Mucosa of stomach (tissue), 1 donor: Measurements from ENCODE around the gene ADNP.

Experiments used
- H3K27me3 ChIP-seq: one replicate; pipeline ENCODE4 v1.7.0; 2013; ENCODE audit warnings: mild to moderate bottlenecking, low read length; ENCODE audit not compliant: control insufficient read depth, insufficient read depth
- H3K36me3 ChIP-seq: one replicate; pipeline ENCODE4 v1.7.0; 2013; ENCODE audit warnings: low read length; ENCODE audit not compliant: control insufficient read depth, insufficient read depth
- H3K4me1 ChIP-seq: one replicate; pipeline ENCODE4 v1.7.0; 2013; ENCODE audit warnings: mild to moderate bottlenecking, low read length; ENCODE audit not compliant: control insufficient read depth, insufficient read depth
- H3K4me3 ChIP-seq: one replicate; pipeline ENCODE4 v1.7.0; 2013; ENCODE audit warnings: low read length
- H3K9ac ChIP-seq: one replicate; pipeline ENCODE4 v1.7.0; 2013; ENCODE audit warnings: mild to moderate bottlenecking, low read length, moderate library complexity
- H3K9me3 ChIP-seq: one replicate; pipeline ENCODE4 v1.7.0; 2013; ENCODE audit warnings: mild to moderate bottlenecking, low read length, moderate library complexity; ENCODE audit not compliant: control insufficient read depth
- donor health status: Pancreatic carcinoma.

Gene ADNP

DNA sequence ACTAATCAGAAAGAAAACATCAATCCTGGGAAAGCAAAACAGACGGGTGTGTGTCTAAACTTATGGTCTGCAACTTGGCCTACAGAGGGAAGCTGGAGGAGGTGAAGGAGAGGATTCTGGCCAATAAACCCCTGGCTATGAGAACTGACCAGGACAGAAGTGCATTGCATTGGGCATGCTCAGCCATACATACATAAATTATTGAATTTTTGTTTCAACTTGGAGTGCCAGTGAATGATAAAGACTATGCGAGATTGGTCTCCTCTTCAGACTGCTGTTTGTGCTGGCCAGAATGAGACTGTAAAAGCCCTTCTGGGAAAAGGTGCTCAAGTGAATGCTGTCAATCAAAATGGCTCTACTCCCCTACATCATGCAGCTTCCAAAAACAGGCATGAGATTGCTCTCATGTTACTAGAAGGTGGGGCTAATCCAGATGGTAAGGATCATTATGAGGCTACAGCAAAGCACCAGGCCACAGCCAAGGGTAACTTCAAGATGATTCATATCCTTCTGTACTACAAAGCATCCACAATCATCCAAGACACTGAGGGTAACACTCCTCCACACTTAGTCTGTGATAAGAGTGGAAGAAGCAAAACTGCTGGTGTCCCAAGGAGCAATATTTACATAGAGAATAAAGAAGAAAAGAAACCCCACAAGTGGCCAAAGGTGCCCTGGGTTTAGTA is 17.4 kb downstream of the ADNP start:
- Histone ChIP-seq H3K9ac (no peak overlapping the region), H3K4me1 (peaks cover 29% of the 10 kb centered on the region), H3K27me3 (no peaks in the 10 kb centered on the region), H3K4me3 (no peak overlapping the region), H3K36me3 (peaks cover 4% of the 10 kb centered on the region), H3K9me3 (no peaks in the 10 kb centered on the region)

GRCh38 chr20:50911716-50912115 is 19.5 kb downstream of the ADNP start:
- H3K4me1 ChIP-seq: peaks cover 33% of the 10 kb centered on the region
- no peak overlapping the region for H3K9ac ChIP-seq
- no peak overlapping the region for H3K4me3 ChIP-seq
- no peaks in the 10 kb centered on the region for H3K36me3 ChIP-seq
- H3K27me3 ChIP-seq: no peaks in the 10 kb centered on the region
- H3K9me3 ChIP-seq: no peaks in the 10 kb centered on the region

GRCh38 chr20:50911030-50911429 is 20.2 kb downstream of the ADNP start:
- H3K4me3 ChIP-seq: no peak overlapping the region
- no peaks in the 10 kb centered on the region for H3K9me3 ChIP-seq
- H3K4me1 ChIP-seq: peaks cover 28% of the 10 kb centered on the region
- H3K9ac ChIP-seq: no peak overlapping the region
- no peaks in the 10 kb centered on the region for H3K36me3 ChIP-seq
- no peaks in the 10 kb centered on the region for H3K27me3 ChIP-seq

DNA sequence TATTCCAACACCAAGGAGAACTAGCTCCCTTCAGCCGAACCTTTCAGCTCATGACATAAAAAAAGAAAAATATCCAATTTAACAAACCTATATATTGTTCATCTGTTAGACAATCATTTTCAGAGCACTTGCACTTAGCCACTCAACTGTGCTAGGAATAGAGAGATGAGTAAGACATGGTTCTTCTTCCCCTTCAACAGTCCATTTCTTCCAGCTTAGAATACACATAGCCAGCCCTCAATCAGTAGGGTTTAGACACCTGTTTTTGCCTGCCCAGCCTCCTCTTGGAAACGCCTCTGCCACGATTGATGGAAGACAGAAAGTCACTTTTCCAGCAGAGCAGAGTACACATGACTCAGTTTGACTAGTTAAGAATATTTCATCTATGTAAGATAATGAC is 21.8 kb downstream of the ADNP start:
- H3K27me3 ChIP-seq: no peaks in the 10 kb centered on the region
- no peak overlapping the region for H3K4me3 ChIP-seq
- no peak overlapping the region for H3K9ac ChIP-seq
- peaks cover 24% of the 10 kb centered on the region for H3K4me1 ChIP-seq
- no peaks in the 10 kb centered on the region for H3K36me3 ChIP-seq
- no peaks in the 10 kb centered on the region for H3K9me3 ChIP-seq

- no peaks in the 10 kb centered on the region for H3K27me3 ChIP-seq
- no peak overlapping the region for H3K4me3 ChIP-seq
- H3K9me3 ChIP-seq: no peaks in the 10 kb centered on the region
- no peaks in the 10 kb centered on the region for H3K36me3 ChIP-seq
- no peak overlapping the region for H3K9ac ChIP-seq
- peaks cover 21% of the 10 kb centered on the region for H3K4me1 ChIP-seq
Observed at GRCh38 chr20:50904067-50904570, 27.1 kb downstream of the ADNP start.

DNA sequence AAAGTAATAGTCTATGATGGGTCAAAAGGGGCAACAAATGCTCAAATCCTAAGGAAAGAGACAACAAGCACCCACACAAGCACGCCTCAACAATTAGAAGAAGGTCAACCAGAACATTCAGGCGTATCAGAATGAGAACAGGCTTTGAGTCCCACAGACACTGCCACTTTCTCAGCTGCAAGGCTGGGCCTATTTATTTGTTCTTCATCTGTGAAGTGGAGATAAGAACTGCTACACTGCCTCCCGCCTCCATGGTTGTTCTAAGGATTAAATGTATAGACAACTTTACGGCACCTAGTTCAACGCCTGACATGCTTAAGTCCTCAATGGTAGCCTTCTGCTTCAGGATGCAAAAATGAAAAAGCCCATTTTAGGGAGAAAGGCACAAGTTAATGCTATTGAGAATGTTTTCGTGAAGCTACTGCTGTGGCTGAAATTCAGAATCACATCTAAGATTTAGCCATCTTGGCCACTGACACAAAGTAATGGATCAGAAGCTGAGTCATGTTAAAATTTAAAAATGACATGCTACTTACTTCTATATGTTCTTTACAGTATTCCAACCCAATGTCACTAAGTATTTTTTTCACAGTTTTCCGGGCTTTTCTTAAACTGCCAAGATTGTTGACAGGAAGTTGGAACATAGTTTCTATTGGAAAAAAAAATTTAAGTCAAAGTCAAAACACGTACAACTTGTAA is 27.7 kb downstream of the ADNP start:
- Histone ChIP-seq H3K4me1 (peaks cover 21% of the 10 kb centered on the region), H3K9me3 (no peaks in the 10 kb centered on the region), H3K36me3 (no peaks in the 10 kb centered on the region), H3K27me3 (no peaks in the 10 kb centered on the region), H3K4me3 (no peak overlapping the region), H3K9ac (no peak overlapping the region)

GRCh38 chr20:50901301-50901700 is 29.9 kb downstream of the ADNP start:
- Histone ChIP-seq H3K4me1 (peaks cover 17% of the 10 kb centered on the region), H3K36me3 (no peaks in the 10 kb centered on the region), H3K27me3 (no peaks in the 10 kb centered on the region), H3K4me3 (no peak overlapping the region), H3K9ac (no peak overlapping the region), H3K9me3 (no peaks in the 10 kb centered on the region)

GRCh38 chr20:50900261-50900660 is 31.0 kb downstream of the ADNP start:
- Histone ChIP-seq H3K9ac (no peak overlapping the region), H3K4me1 (peaks cover 24% of the 10 kb centered on the region), H3K4me3 (no peak overlapping the region), H3K9me3 (no peaks in the 10 kb centered on the region), H3K27me3 (no peaks in the 10 kb centered on the region), H3K36me3 (no peaks in the 10 kb centered on the region)

GRCh38 chr20:50898475-50898874 is 32.8 kb downstream of the ADNP start:
- Histone ChIP-seq H3K4me1 (peaks cover 26% of the 10 kb centered on the region), H3K9ac (no peak overlapping the region), H3K4me3 (no peak overlapping the region), H3K9me3 (no peaks in the 10 kb centered on the region), H3K36me3 (peaks cover 6% of the 10 kb centered on the region), H3K27me3 (no peaks in the 10 kb centered on the region)

DNA sequence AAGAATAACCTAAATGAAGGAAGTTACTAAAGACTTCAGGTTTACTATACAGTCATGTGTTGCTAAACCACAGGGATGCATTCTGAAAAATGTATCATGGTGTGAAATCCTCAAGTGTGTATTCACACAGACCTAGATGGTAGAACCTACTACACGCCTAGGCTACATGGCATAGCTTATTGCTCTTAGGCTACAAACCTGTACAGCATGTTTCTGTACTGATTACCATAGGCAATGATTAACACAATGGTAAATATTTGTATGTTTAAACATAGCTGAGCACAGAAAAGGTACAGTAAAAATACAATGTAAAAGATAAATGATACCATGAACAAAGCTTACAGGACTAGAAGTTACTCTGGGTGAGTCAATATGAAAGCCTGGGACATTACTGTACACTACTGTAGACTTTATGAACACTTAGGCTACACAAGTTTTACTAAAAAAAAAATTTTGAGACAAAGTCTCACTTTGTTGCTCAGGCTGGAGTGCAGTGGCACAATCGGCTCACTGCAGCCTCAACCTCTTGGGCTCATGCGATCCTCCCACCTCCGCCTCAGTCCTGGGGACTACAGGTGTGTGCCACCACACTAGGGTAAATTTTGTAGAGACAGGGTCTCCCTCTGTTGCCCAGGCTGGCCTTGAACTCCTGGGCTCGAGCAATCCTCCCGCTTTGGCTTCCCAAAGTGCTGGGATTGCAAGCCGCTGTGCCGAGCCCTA is 36.0 kb downstream of the ADNP start:
- no peak overlapping the region for H3K9ac ChIP-seq
- H3K9me3 ChIP-seq: no peaks in the 10 kb centered on the region
- no peak overlapping the region for H3K4me3 ChIP-seq
- no peaks in the 10 kb centered on the region for H3K27me3 ChIP-seq
- peaks cover 16% of the 10 kb centered on the region for H3K4me1 ChIP-seq
- peaks cover 7% of the 10 kb centered on the region for H3K36me3 ChIP-seq

- peaks cover 7% of the 10 kb centered on the region for H3K36me3 ChIP-seq
- peaks cover 16% of the 10 kb centered on the region for H3K4me1 ChIP-seq
- H3K4me3 ChIP-seq: no peak overlapping the region
- no peaks in the 10 kb centered on the region for H3K27me3 ChIP-seq
- no peaks in the 10 kb centered on the region for H3K9me3 ChIP-seq
- H3K9ac ChIP-seq: no peak overlapping the region
Observed at GRCh38 chr20:50893620-50894019, 37.6 kb downstream of the ADNP start.

- H3K4me3 ChIP-seq: no peak overlapping the region
- H3K4me1 ChIP-seq: peaks cover 16% of the 10 kb centered on the region
- H3K9ac ChIP-seq: no peak overlapping the region
- H3K9me3 ChIP-seq: no peaks in the 10 kb centered on the region
- no peaks in the 10 kb centered on the region for H3K27me3 ChIP-seq
- H3K36me3 ChIP-seq: peaks cover 7% of the 10 kb centered on the region
Observed at GRCh38 chr20:50892394-50892793, 38.8 kb downstream of the ADNP start.
